GM23248 (cell line): Measurements from ENCODE around the gene SYNRG. TPM values are rescaled to one million over a fixed set of nuclear protein-coding genes. Genes with fewer than 3 reads are reported as not detected.

Experiments used
- DNase-seq: peaks from one replicate; pipeline ENCODE4 v3.0.0-alpha.2; 2015
- H2AFZ ChIP-seq: fragments of 200-600 bp; sonication (generic); 2 replicates; pipeline ENCODE4 v1.6.1; 2016; ENCODE audit warnings: antibody characterized with exemption
- H3F3A ChIP-seq: fragments of 200-600 bp; sonication (generic); 2 replicates; pipeline ENCODE4 v1.6.1; 2016; ENCODE audit warnings: mild to moderate bottlenecking, antibody characterized with exemption, mixed run types; ENCODE audit not compliant: insufficient read depth
- H3K27ac ChIP-seq: fragments of 200-600 bp; sonication (generic); 2 replicates; pipeline ENCODE4 v1.5.1; 2016; ENCODE audit warnings: mild to moderate bottlenecking
- H3K27me3 ChIP-seq: fragments of 200-600 bp; sonication (generic); replicated peaks from 2 replicates; pipeline ENCODE4 v1.6.1; 2016; ENCODE audit warnings: mild to moderate bottlenecking; ENCODE audit not compliant: insufficient read depth
- H3K36me3 ChIP-seq: fragments of 200-600 bp; sonication (generic); 2 replicates; pipeline ENCODE4 v1.6.1; 2016; ENCODE audit warnings: low read depth, mild to moderate bottlenecking
- H3K4me1 ChIP-seq: fragments of 200-600 bp; sonication (generic); 2 replicates; pipeline ENCODE4 v1.6.1; 2016; ENCODE audit warnings: mild to moderate bottlenecking; ENCODE audit not compliant: insufficient read depth
- H3K4me2 ChIP-seq: fragments of 200-600 bp; sonication (generic); one replicate; pipeline ENCODE4 v1.6.1; 2016; ENCODE audit warnings: mild to moderate bottlenecking; ENCODE audit not compliant: unreplicated experiment
- H3K4me3 ChIP-seq: fragments of 200-600 bp; sonication (generic); 2 replicates; pipeline ENCODE4 v1.5.1; 2016; ENCODE audit warnings: mild to moderate bottlenecking
- H3K79me2 ChIP-seq: fragments of 200-600 bp; sonication (generic); 2 replicates; pipeline ENCODE4 v1.6.1; 2016; ENCODE audit warnings: mild to moderate bottlenecking; ENCODE audit not compliant: insufficient read depth
- H3K9ac ChIP-seq: fragments of 200-600 bp; sonication (generic); 2 replicates; pipeline ENCODE4 v1.6.1; 2016; ENCODE audit warnings: mild to moderate bottlenecking
- H3K9me2 ChIP-seq: fragments of 200-600 bp; sonication (generic); 2 replicates; pipeline ENCODE4 v1.6.1; 2016; ENCODE audit warnings: mixed run types, mild to moderate bottlenecking, moderate library complexity; ENCODE audit not compliant: insufficient read depth
- H3K9me3 ChIP-seq: fragments of 200-600 bp; sonication (generic); one replicate; pipeline ENCODE4 v1.6.1; 2017; ENCODE audit warnings: low read depth
- H4K20me1 ChIP-seq: fragments of 200-600 bp; sonication (generic); 2 replicates; pipeline ENCODE4 v1.6.0; 2016; ENCODE audit not compliant: insufficient read depth
- EZH2 ChIP-seq: fragments of 200-600 bp; sonication (generic); IDR thresholded peaks from 2 replicates; pipeline ENCODE4 v1.6.1; 2018; ENCODE audit warnings: antibody characterized with exemption, mild to moderate bottlenecking; ENCODE audit not compliant: insufficient read depth, poor library complexity, severe bottlenecking
- EZH2phosphoT487 ChIP-seq: fragments of 200-600 bp; sonication (generic); IDR thresholded peaks from 2 replicates; pipeline ENCODE4 v1.6.1; 2018; ENCODE audit warnings: antibody characterized with exemption, moderate library complexity, mild to moderate bottlenecking, low read depth; ENCODE audit not compliant: insufficient read depth
- WGBS, 2 experiments: methylation state at CpG; one replicate each; pipeline ENCODE4 v1.1.6; 2015 to 2017; ENCODE audit warnings: low lambda C conversion rate in 2 of 2, low coverage in 1 of 2; ENCODE audit errors: missing lambda C conversion rate in 2 of 2; 5-methylcytosine and 5-hydroxymethylcytosine counted together
- in situ Hi-C: fragments of 300-500 bp; cut with MboI; formaldehyde crosslinking; loops from 2 replicates; pipeline ENCODE4 v1.15.0; 2020
- polyA plus RNA-seq: library from polyadenylated mRNA; unstranded; fragments of >200 nt; fragmentation: Nextera tagmentation; extraction: Ambion mirVana; gene quantifications from 2 replicates; pipeline ENCODE4 v1.2.1, GENCODE V29; 2016
- total RNA-seq: library from RNA; depleted of rRNA; stranded (reverse); fragments of >200 nt; shearing (Covaris generic); gene quantifications from 2 replicates; pipeline ENCODE4 v1.2.3, GENCODE V29; 2014

SYNRG gene
- total and polyA plus RNA-seq, 2 experiments from 2014 or later = 5.6 to 13.1 TPM

DNA sequence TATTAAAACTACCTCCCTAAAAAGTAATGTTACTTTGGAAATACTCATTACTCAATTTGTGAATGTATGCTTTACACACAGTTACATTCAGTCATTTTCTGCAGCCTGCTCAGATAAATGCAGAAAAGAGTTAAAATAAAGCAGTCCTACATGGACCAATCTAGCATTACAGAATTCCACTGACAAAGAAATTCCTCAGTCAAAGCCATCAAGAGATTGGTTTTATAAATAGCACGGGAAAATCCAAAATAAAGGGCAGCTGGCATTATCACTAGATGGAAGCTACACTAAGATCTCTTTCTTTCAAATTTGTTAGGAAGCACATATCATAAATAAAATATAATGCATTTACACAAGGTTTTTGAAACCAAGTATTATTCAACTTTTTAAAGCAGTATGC, 61.2 kb downstream of the SYNRG start:
- Histone ChIP-seq H3K4me2 (no peak overlapping the region), H3K9me3 (no peaks in the 10 kb centered on the region), H3K36me3 (peaks cover 10% of the 10 kb centered on the region; the same call in 1 of the 2 replicates), H3K9ac (no peak overlapping the region), H3K4me3 (no peak overlapping the region), H3K27me3 (no peaks in the 10 kb centered on the region), H3K79me2 (peaks cover 54% of the 10 kb centered on the region), H3F3A (no peaks in the 10 kb centered on the region), H4K20me1 (no peaks in the 10 kb centered on the region), H2AFZ (no peak overlapping the region), H3K9me2 (no peaks in the 10 kb centered on the region), H3K4me1 (peaks cover 2% of the 10 kb centered on the region; the same call in 1 of the 2 replicates), H3K27ac (no peak overlapping the region)
- 28 to 42% methylated on average over 1 of the region's 1 CpG for WGBS, 2 experiments
- DNase-seq = no peak
- TF ChIP-seq EZH2 = no peak
- no peak for TF ChIP-seq EZH2phosphoT487
- in situ Hi-C loops = no loop called here

DNA sequence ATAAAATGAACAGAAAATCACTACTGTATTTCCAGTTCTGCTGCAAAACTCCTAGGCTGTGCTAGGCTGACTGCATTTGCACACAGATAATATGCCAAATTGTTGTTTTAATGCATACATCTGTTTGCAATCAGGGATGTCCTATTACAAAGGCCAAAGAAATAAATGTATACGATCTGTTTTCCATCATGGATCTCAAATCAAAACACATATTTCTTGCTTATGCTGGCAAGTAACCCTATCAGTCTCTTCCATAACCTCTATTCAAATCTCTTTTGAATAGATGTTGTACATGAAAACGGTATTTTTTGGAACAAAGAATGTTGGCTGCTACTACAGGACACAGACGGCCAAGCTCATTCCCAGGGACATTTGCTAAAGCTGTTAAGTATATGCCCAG, 62.9 kb downstream of the SYNRG start:
- peaks cover 50% of the 10 kb centered on the region for H3K79me2 ChIP-seq
- no peaks in the 10 kb centered on the region for H3K9me3 ChIP-seq
- H3K9ac ChIP-seq = no peak overlapping the region
- H2AFZ ChIP-seq = no peak overlapping the region
- H3K27ac ChIP-seq = no peak overlapping the region
- H3F3A ChIP-seq = no peaks in the 10 kb centered on the region
- no peaks in the 10 kb centered on the region for H3K9me2 ChIP-seq
- H3K27me3 ChIP-seq = no peaks in the 10 kb centered on the region
- no peak overlapping the region for H3K4me3 ChIP-seq
- no peak for DNase-seq
- H3K4me1 ChIP-seq = peaks cover 13% of the 10 kb centered on the region
- WGBS, 2 experiments = 34 to 37% methylated on average over 3 of the region's 3 CpGs
- no peak overlapping the region for H3K4me2 ChIP-seq
- H3K36me3 ChIP-seq = peaks cover 8% of the 10 kb centered on the region
- in situ Hi-C loops = no loop called here
- H4K20me1 ChIP-seq = no peaks in the 10 kb centered on the region
- TF ChIP-seq EZH2phosphoT487 = no peak
- no peak for TF ChIP-seq EZH2

DNA sequence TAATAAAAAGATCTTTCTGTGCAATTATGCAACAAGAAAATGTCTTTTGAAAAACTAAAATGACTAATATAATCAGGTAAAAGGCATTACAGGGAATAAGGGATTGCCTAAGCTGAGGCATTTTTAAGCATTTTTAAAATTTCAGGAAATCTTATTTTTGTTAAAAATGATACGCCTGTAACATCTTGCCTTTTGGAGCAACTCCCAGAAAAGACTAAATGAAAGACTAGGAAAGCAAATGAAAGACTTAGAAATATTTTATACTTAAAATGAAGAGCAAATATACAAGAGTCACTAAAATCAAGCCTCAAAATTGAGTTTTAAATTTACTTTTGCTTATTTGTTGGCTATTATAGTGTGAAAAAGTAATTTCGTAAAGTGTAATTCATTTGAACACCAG, 63.7 kb downstream of the SYNRG start:
- Histone ChIP-seq H3K27ac (no peak overlapping the region), H3K36me3 (peaks cover 10% of the 10 kb centered on the region), H3K27me3 (no peaks in the 10 kb centered on the region), H3K4me1 (peaks cover 13% of the 10 kb centered on the region), H3F3A (no peaks in the 10 kb centered on the region), H3K4me3 (no peak overlapping the region), H3K79me2 (peaks cover 42% of the 10 kb centered on the region), H2AFZ (no peak overlapping the region), H3K9me3 (no peaks in the 10 kb centered on the region), H4K20me1 (no peaks in the 10 kb centered on the region), H3K9ac (no peak overlapping the region), H3K4me2 (no peak overlapping the region), H3K9me2 (no peaks in the 10 kb centered on the region)
- DNase-seq = no peak
- in situ Hi-C loops = no loop called here
- 95 to 96% methylated on average over 2 of the region's 2 CpGs for WGBS, 2 experiments
- TF ChIP-seq EZH2phosphoT487 = no peak
- no peak for TF ChIP-seq EZH2

DNA sequence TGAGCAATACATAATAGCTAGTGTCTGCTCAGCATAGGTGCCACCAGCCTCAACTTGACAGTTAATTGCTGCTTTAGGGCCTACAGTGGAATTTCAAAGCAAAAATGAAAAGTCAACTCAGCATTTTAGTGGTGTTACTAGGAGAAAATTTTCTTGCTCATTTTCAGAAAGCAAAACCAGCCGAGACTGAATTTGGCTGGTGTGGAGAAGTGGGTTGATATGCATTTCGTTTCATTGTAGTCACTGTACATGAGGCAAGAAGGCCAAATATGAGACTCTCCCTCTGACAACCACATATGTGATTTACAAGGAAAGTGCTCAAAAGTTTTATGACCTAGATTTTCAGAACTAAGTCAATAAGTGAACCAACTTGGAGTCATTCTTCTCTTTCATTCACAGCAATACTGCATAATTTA, 65.6 kb downstream of the SYNRG start:
- H3K9ac ChIP-seq = no peak overlapping the region
- in situ Hi-C loops = no loop called here
- no peak for DNase-seq
- no peaks in the 10 kb centered on the region for H4K20me1 ChIP-seq
- H3K36me3 ChIP-seq = peaks cover 25% of the 10 kb centered on the region
- no peak overlapping the region for H3K4me2 ChIP-seq
- WGBS, 2 experiments = 61 to 70% methylated on average over 2 of the region's 2 CpGs
- no peaks in the 10 kb centered on the region for H3K9me3 ChIP-seq
- H3K27ac ChIP-seq = no peak overlapping the region
- no peaks in the 10 kb centered on the region for H3K9me2 ChIP-seq
- H3F3A ChIP-seq = no peaks in the 10 kb centered on the region
- peaks cover 13% of the 10 kb centered on the region for H3K4me1 ChIP-seq
- peaks cover 26% of the 10 kb centered on the region for H3K79me2 ChIP-seq
- no peaks in the 10 kb centered on the region for H3K27me3 ChIP-seq
- TF ChIP-seq EZH2phosphoT487 = no peak
- TF ChIP-seq EZH2 = no peak
- H3K4me3 ChIP-seq = no peak overlapping the region
- no peak overlapping the region for H2AFZ ChIP-seq
